Gastrocnemius medialis (tissue), 4 donors: ENCODE measurements around the gene TSPAN5. TPM values are rescaled to one million over a fixed set of nuclear protein-coding genes. Genes with fewer than 3 reads are reported as not detected.

ENCODE experiments used
- ATAC-seq, 2 donors: fragments of 150-250 bp; one replicate each; pipeline ENCODE4 v1.9.1; 2016
- DNase-seq, 2 donors: peaks; one replicate each; pipeline ENCODE4 v3.0.0-alpha.2; 2019
- H3K27ac ChIP-seq, 4 donors: fragments of 200-600 bp; sonication (generic); 1 replicate in 1 of 4; 2 replicates in 3 of 4; pipeline ENCODE4 v1.5.1; 2016 to 2018; ENCODE audit warnings: mild to moderate bottlenecking in 2 of 4, moderate library complexity in 1 of 4
- H3K27me3 ChIP-seq, 3 donors: fragments of 200-600 bp; sonication (generic) in 2 of 3; 1 replicate in 1 of 3; 2 replicates in 2 of 3; pipeline versions ENCODE4 v1.5.1 to v1.6.0; 2016 to 2019; ENCODE audit warnings: mild to moderate bottlenecking in 1 of 3, moderate library complexity in 1 of 3
- H3K36me3 ChIP-seq, 2 donors: fragments of 200-600 bp; sonication (generic) in 1 of 2; one replicate each; pipeline ENCODE4 v1.5.1; 2017 to 2018
- H3K4me1 ChIP-seq, 2 donors: fragments of 200-600 bp; sonication (generic) in 1 of 2; one replicate each; pipeline ENCODE4 v1.5.1; 2016 to 2017; ENCODE audit warnings: mild to moderate bottlenecking in 2 of 2
- H3K4me3 ChIP-seq, 4 donors: fragments of 200-600 bp; sonication (generic) in 3 of 4; 1 replicate in 1 of 4; 2 replicates in 3 of 4; pipeline ENCODE4 v1.5.1; 2016 to 2019; ENCODE audit warnings: mild to moderate bottlenecking in 2 of 4
- H3K9me3 ChIP-seq, 3 donors: fragments of 200-600 bp; sonication (generic) in 2 of 3; 1 replicate in 1 of 3; 2 replicates in 2 of 3; pipeline ENCODE4 v1.5.1; 2016 to 2019
- POLR2A ChIP-seq, 2 donors: fragments of 450-650 bp; IDR thresholded peaks; one replicate each; pipeline ENCODE4 v1.6.1; 2017; ENCODE audit warnings: antibody characterized with exemption in 2 of 2, mild to moderate bottlenecking in 2 of 2, moderate library complexity in 2 of 2
- in situ Hi-C, 4 donors: fragments of 200-750 bp; cut with MboI; loops; one replicate each; pipeline versions ENCODE4 v1.15.0 to v1.8.0; 2017; ENCODE audit warnings: low sequenced_read_pairs in 4 of 4
- intact Hi-C: fragments of 100-400 bp; cut with DNase I; formaldehyde crosslinking; loops from one replicate; pipeline ENCODE4 v1.15.1; 2023; ENCODE audit warnings: low total_unique reads
- total RNA-seq, 4 donors: library from RNA; depleted of rRNA; stranded (reverse); fragments of >200 nt; gene quantifications; one replicate each; pipeline versions ENCODE4 v1.1.0 to v1.2.3, GENCODE V29; 2016
- TF ChIP-seq, protein P1 (sequence below), 5 experiments: fragments of 450-650 bp in 3 of 5; fragments of 200-600 bp in 2 of 5; sonication (generic) in 2 of 5; IDR thresholded peaks in 4 of 5; conservative IDR thresholded peaks in 1 of 5; 1 replicate in 4 of 5; 2 replicates in 1 of 5; pipeline ENCODE4 v1.5.1; 2016 to 2019; ENCODE audit warnings: antibody characterized with exemption in 5 of 5, mild to moderate bottlenecking in 3 of 5, moderate library complexity in 3 of 5

Gene TSPAN5
- total RNA-seq, 4 donors from 2014 or later = 0.55 to 18.7 (median 0.79) TPM

DNA sequence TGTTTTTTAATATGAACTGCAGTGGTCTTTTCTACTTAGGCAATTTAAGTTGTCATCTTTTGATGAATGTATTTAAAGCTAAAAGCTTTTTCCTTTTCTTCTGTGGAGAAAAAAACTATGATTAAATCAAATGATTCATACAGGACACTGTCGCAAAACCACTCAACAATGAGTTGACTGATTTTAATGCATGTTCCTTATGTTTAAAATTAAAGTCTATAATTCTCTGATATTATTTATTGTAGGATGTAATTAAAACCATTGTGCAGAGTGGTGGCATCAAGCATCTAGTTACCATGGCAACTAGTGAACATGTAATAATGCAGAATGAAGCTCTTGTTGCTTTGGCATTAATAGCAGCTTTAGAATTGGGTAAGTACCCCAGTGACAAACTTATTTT, 224.7 kb downstream of the TSPAN5 start:
- H3K4me3 ChIP-seq = no peak overlapping the region
- H3K4me1 ChIP-seq = no peaks in the 10 kb centered on the region
- no peaks in the 10 kb centered on the region for H3K27me3 ChIP-seq
- in situ Hi-C loops = no loop called here
- no peaks in the 10 kb centered on the region for H3K9me3 ChIP-seq
- TF ChIP-seq POLR2A (IDR thresholded peaks at IDR 0.05) = no peak
- TF ChIP-seq, protein P1, sequence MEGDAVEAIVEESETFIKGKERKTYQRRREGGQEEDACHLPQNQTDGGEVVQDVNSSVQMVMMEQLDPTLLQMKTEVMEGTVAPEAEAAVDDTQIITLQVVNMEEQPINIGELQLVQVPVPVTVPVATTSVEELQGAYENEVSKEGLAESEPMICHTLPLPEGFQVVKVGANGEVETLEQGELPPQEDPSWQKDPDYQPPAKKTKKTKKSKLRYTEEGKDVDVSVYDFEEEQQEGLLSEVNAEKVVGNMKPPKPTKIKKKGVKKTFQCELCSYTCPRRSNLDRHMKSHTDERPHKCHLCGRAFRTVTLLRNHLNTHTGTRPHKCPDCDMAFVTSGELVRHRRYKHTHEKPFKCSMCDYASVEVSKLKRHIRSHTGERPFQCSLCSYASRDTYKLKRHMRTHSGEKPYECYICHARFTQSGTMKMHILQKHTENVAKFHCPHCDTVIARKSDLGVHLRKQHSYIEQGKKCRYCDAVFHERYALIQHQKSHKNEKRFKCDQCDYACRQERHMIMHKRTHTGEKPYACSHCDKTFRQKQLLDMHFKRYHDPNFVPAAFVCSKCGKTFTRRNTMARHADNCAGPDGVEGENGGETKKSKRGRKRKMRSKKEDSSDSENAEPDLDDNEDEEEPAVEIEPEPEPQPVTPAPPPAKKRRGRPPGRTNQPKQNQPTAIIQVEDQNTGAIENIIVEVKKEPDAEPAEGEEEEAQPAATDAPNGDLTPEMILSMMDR (IDR thresholded peaks at IDR 0.05 in 4 of 5, conservative IDR thresholded peaks at IDR 0.05 in 1 of 5) = no peak
- ATAC-seq = no peak
- DNase-seq = no peak
- intact Hi-C loops = no loop called here
- H3K27ac ChIP-seq = no peak overlapping the region
- H3K36me3 ChIP-seq = peaks cover 0 to 10% of the 10 kb centered on the region in 2 donors

DNA sequence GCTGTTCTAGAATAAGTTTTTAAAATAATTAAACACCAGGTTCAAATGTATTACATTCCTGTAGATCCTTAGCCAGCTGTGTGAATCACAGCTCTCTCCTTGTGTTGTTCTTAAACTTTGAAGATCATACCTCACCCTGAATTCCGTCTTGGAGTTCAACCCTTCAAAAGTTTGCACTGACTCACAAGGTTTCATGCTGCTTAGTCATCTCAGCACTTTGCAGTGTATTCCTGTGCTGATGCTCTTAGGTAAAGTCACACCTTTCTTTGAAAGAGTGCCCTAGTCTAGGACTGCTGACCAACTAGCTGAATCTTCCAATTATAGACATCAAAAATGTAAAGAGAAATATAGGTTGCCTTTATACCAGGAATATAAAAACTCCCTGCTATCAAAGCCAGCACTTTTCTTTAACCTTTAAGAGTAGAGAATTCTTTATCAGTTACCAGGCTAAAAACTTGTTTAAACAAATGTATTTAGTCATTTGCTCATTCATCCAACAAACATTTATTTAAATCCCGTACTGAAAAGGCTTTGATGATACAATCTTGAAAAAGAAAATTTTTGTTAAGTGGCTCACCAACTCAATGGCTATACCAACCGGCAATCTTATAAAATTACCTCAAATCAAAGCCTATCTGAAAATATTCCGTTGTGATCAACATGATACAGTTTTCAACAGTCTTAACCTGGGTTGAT, 227.6 kb downstream of the TSPAN5 start:
- no peak for DNase-seq
- Histone ChIP-seq H3K4me1 (no peaks in the 10 kb centered on the region), H3K27me3 (no peaks in the 10 kb centered on the region), H3K27ac (no peak overlapping the region), H3K9me3 (no peaks in the 10 kb centered on the region), H3K4me3 (no peak overlapping the region), H3K36me3 (peaks cover 0 to 10% of the 10 kb centered on the region in 2 donors)
- in situ Hi-C loops = no loop called here
- intact Hi-C loops = no loop called here
- no peak for ATAC-seq
- TF ChIP-seq POLR2A (IDR thresholded peaks at IDR 0.05) = no peak
- TF ChIP-seq, protein P1 (IDR thresholded peaks at IDR 0.05 in 4 of 5, conservative IDR thresholded peaks at IDR 0.05 in 1 of 5) = no peak

DNA sequence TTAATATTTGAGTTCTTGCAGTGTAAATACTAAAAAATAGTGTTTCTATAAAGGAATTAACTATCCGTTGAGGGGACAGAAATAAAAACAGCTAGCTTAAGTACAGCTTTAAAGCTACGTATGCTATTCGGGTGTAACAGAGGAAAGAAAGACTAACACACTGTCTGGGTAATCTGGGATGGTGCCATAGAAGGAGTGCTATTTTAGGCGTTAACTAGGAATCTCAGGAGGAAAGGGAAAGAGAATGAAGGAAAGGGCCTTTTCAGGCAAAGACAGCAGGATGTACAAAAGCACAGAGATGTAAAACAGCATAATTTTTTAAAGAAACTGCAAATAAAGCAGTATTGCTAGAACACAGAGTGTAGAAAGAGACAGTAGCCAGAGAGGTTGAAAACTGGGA, 235.4 kb downstream of the TSPAN5 start:
- no peak overlapping the region for H3K4me3 ChIP-seq
- no peaks in the 10 kb centered on the region for H3K27me3 ChIP-seq
- intact Hi-C loops (no loop called here), in situ Hi-C loops (no loop called here)
- H3K36me3 ChIP-seq = peaks cover 0 to 31% of the 10 kb centered on the region in 2 donors
- DNase-seq (no peak), ATAC-seq (no peak)
- H3K9me3 ChIP-seq = no peaks in the 10 kb centered on the region
- no peak for TF ChIP-seq POLR2A (IDR thresholded peaks at IDR 0.05)
- TF ChIP-seq, protein P1 (IDR thresholded peaks at IDR 0.05 in 4 of 5, conservative IDR thresholded peaks at IDR 0.05 in 1 of 5) = no peak
- H3K27ac ChIP-seq = no peak overlapping the region
- H3K4me1 ChIP-seq = no peaks in the 10 kb centered on the region

DNA sequence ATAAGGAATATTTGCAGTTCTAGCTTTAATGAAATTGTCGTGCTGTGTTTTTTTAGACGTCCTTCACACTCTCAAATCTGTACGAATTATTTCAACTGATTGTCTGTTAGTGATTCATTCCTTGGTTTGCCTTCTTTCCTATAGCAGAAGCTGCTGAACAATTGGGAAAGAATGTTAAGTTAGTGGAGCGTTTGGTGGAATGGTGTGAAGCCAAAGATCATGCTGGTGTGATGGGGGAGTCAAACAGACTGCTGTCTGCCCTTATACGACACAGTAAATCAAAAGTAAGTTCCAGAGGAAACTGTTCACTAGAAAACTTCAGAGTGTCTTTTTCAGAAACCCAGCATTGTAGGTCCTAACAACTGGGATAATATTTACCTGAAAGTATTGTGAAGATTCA, 237.3 kb downstream of the TSPAN5 start:
- H3K27ac ChIP-seq = no peak overlapping the region
- no peak overlapping the region for H3K4me3 ChIP-seq
- H3K9me3 ChIP-seq = no peaks in the 10 kb centered on the region
- intact Hi-C loops (no loop called here), in situ Hi-C loops (no loop called here)
- peaks cover 0 to 39% of the 10 kb centered on the region in 2 donors for H3K36me3 ChIP-seq
- no peak for DNase-seq
- no peak for TF ChIP-seq POLR2A (IDR thresholded peaks at IDR 0.05)
- TF ChIP-seq, protein P1 (IDR thresholded peaks at IDR 0.05 in 4 of 5, conservative IDR thresholded peaks at IDR 0.05 in 1 of 5) = no peak
- H3K4me1 ChIP-seq = no peaks in the 10 kb centered on the region
- H3K27me3 ChIP-seq = no peaks in the 10 kb centered on the region
- ATAC-seq = no peak
